AG20443 (cell line): Measurements from ENCODE around the gene SH2B2.

Experiments
- DNase-seq: peaks from one replicate; pipeline ENCODE4 v3.0.0; 2012; ENCODE audit warnings: low spot score, mixed read lengths

Gene SH2B2

GRCh38 chr7:102286237-102287110 is at the start of gene SH2B2:
Gene SH2B2, plus strand, starts transcription at chr7:102286868. Its CDS starts 13,683 bp downstream, at chr7:102300551.
- peak; percentile 95 for DNase-seq

- no peak for DNase-seq
Observed at GRCh38 chr7:102239206-102239820, 47.4 kb upstream of the SH2B2 start.

GRCh38 chr7:102241431-102241830 is 45.2 kb upstream of the SH2B2 start:
- no peak for DNase-seq

DNA sequence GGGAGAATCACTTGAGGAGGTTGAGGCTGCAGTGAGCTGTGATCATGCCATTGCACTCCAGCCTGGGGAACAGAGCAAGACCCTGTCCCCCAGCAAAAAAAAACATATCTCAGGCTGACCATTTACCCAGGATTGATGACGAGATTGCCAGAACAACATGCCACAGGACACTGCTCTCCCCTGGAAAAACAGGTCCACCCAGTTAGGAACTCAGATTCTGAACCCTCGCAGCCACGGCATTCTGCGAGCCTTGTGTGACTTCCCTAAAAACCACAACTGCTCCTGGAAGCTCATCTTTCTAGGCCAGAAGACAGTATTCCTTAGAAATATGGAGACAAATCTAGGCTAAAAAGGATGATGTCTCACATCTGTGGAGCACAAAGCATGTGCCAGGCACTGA is 42.1 kb upstream of the SH2B2 start:
- no peak for DNase-seq

DNA sequence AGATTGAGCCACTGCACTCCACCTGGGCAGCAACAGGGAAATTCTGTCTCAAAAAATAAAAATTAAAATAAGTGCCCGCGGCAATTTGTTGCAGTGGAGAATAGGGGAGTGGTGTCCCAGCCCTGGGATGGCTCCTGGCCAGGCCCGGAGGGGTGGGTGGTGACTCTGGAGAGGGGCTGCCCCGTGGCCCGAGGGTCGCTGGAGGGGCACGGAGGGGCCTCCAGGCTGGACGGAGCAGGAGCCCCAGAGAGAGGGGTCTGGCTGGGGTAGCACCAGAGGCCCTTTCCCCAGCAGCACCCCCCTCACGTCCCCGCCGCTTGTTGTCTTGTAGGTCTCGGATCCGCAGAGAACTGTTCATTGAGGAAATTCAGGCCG is 38.6 kb upstream of the SH2B2 start:
- DNase-seq: no peak

DNA sequence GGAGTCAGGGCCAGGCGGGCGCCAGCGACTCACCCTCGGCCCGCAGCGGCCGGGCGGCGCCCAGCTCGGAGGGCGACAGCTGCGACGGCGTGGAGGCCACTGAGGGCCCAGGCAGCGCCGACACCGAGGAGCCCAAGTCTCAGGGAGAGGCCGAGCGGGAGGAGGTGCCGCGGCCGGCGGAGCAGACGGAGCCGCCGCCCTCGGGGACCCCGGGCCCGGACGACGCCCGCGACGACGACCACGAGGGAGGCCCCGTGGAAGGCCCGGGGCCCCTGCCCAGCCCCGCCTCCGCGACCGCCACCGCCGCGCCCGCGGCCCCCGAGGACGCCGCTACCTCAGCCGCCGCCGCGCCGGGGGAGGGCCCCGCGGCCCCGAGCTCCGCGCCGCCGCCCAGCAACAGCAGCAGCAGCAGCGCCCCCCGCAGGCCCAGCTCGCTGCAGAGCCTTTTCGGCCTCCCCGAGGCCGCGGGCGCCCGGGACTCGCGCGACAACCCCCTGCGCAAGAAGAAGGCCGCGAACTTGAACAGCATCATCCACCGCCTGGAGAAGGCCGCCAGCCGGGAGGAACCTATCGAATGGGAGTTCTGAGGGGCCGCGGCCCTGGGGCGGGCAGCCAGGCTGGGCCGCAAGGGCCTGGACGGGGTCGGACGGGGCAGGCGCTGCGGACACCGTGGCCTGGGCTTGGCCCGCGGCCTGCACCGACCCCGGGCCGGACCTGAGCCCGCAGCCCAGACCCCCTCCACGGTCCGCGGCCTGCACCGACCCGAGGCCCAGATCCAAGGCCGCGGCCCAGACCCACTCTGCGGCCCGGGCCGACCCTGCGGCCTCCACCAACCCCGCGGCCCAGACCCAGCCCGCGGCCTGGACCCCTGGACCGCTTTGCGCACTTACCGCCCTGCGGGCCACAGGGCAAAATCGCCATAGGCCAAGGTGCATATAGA is 37.9 kb upstream of the SH2B2 start:
- no peak for DNase-seq

DNA sequence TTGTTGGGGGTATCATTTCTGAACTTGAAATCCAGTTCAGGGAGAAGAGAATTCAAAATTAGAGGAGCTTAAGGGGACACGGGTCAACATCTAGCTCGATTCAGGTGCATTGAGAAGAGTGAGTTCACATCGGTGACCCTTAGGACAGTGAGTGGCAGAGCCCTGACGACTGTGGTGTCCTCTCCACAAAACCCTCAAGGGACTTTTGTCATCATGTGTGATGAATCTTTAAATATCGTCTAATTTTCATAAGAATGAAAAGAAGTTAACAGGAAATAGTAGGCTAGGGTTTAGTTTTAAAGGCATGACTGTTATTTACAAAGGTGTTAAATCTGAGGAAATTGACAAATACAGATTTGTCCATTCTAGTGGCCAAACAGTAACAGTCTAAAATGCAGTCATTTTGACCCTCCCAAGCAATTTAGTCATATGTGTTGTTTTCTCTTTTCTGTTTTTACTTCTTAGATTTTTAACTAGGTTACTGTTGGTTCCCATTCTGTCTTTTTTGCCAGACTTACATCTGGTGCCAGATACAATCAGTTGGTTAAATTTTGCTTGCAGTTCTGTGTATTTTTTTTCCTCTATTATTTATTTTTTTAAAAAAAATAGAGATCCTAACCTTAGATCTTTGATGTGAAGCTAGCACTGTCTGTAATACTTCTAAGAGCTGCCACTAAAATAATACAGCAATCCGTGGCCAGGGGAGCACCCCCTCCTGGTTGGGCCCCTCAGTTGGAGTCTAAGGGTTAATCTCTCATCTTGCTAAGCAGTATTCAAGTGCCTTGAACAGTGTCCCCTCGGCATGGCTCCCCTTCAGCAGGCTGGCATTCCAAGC is 34.9 kb upstream of the SH2B2 start:
- no peak for DNase-seq

- no peak for DNase-seq
Observed at GRCh38 chr7:102252366-102252982, 34.2 kb upstream of the SH2B2 start.

- DNase-seq: no peak
Observed at GRCh38 chr7:102253066-102253972, 33.3 kb upstream of the SH2B2 start.

- no peak for DNase-seq
Observed at GRCh38 chr7:102253973-102254370, 32.7 kb upstream of the SH2B2 start.

- no peak for DNase-seq
Observed at GRCh38 chr7:102254521-102254920, 32.1 kb upstream of the SH2B2 start.

DNA sequence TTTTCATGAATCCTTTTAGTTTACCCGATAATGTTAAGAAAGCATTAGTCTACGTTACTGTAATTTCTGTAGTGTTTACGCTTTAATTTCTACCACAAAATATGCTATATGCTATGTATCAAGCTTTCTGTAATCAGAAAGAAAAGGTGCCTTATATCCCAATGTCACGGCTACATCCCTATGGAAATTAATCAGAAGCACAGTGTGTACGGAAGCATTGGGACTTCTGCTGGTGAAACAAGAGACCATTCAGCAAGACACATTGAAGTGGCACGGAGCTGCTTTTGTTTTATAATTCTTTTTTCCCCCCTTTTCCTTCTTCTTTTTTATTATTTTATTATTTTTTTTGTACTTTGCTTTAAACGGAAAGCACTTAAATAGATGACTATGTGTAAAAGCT is 31.2 kb upstream of the SH2B2 start:
- DNase-seq: no peak

DNA sequence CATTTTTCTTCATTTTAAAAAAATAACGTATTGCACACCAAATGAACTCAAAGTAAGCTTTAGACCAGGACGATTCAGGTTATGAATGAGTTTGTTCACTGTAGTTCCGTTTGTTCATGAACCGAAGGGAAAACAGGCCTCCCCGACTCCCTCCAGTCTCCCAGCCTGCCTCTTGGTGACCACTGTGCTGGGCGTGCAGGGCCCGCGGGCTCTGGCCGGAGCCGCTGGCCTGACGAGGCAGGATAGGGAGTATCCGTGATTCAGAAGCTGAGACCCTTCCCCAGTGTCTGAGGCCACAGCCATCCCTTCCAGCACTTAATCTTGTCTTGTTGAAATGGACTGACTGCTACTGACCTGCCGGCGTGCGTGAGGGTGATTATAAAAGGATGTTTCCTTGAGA is 30.8 kb upstream of the SH2B2 start:
- DNase-seq: no peak

DNA sequence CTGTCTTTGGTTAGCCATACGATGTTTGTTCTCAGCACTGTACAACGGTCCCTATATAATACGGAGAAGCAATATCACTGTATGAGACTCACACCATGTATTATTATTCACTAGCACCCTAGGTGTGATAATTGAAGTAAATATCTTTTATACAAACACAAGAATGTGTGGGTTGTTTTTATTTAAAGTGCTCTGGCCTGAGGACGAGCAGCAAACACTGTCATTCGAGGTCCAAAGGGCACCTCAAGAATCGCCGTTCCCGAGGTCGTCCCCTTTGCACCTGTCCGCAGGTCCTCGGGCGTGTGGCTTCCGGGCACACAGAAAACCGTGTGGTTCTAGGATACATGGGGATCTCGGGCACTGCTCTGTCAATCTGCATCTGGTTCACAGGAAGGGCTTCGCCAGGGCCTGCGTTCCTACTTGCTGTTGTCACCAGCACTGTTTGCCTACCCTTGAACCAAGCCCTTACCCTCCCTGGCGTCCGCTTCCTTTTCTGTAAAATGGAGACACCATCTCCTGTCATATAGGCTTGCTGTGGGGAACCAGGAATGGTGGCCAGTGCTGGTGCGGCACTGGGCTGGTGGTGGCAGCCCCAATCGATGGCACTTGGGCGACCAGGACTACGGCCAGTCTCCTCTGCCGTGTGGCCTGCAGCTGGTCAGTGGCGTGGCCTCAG is 28.5 kb upstream of the SH2B2 start:
- DNase-seq: no peak

DNA sequence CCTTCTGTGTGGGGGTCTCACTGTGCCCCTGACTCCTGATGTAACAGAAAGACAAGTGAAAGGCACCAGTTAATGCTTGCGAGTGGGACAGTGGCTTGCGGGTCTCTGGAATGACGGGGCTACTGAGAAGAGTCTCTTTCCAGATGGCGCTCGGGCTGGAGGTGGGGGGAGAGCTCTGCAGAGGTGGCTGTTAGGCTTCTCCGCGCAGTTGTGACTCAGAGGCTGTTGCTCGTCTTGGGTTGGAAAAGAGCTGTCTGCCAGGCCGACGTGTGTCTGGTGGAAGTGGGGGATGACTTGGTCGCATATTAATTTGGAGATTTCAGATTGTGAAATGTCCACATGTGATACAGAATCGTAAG is 27.9 kb upstream of the SH2B2 start:
- DNase-seq: no peak

DNA sequence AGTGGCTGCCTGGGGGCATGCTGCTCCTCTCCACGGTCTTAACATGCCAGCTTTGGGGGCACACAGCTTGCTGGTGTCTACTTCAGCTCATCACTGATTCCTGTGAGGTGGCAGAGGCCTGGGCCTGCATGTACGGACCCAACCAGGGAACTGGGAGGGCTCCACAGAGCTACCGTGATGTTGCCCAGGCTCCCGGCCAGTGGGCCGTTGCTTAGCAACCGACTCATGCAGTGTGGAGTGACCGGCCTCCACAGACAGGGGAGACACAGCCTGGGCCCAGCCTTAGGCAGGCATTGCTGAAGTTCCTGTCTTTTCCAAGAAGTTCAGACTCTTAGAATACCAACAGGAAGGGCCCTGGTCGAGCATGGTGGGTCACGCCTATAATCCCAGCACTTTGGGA is 25.8 kb upstream of the SH2B2 start:
- peak; percentile 75 for DNase-seq

GRCh38 chr7:102261451-102261850 is 25.2 kb upstream of the SH2B2 start:
- no peak for DNase-seq

DNA sequence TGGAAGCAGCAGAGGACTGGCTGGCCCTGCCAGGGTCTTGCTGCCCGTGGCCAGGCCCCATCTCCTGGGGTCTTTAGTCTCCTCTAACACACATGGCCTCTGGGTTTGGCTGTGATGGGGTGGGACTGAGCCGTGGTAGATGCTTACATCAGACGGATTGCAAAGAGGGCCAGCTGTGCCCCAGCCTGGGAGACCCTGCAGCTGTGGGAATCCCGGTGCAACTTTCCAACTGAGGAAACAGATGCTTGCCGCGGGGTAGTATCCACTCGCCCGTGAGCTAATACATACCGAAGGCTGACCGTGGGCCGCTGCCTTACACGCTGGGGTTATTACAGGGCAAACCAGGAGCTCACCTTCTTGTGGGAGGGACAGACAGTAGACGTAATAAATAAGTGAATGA is 24.1 kb upstream of the SH2B2 start:
- DNase-seq: no peak

GRCh38 chr7:102264367-102264891 is 22.2 kb upstream of the SH2B2 start:
- no peak for DNase-seq
